T-cell (primary cell): Measurements from ENCODE around the gene USP7. TPM values are rescaled to one million over a fixed set of nuclear protein-coding genes. Genes with fewer than 3 reads are reported as not detected.

Experiments used
- ATAC-seq, 4 experiments: fragments of 200-7000 bp in 3 of 4; fragments of 150-1000 bp in 1 of 4; cut with Tn5 transposase; replicated peaks in 1 of 4; 1 replicate in 3 of 4; 2 replicates in 1 of 4; pipeline ENCODE4 v1.10.0; 2021; ENCODE audit warnings: moderate library complexity in 3 of 4, mild to moderate bottlenecking in 2 of 4, moderate number of reproducible peaks in 1 of 4
- CTCF ChIA-PET, 2 donors: fragments of 300-600 bp; sonication (Branson Sonifier 250); formaldehyde crosslinking; loops; one replicate each; lab custom pipeline; 2022; ENCODE audit warnings: antibody characterized with exemption in 2 of 2; lab: Charles Lee
- POLR2A ChIA-PET, 2 donors: fragments of 300-600 bp; sonication (Branson Sonifier 250); formaldehyde crosslinking; loops; one replicate each; lab custom pipeline; 2022; ENCODE audit warnings: antibody characterized with exemption in 2 of 2; lab: Charles Lee
- DNase-seq, 35 experiments: peaks; one replicate each; pipeline versions ENCODE4 v3.0.0 to v3.0.0-alpha.2; 2013 to 2023
- H3K27ac ChIP-seq: one replicate; pipeline ENCODE4 v1.5.1; 2013; ENCODE audit warnings: low read length
- H3K27me3 ChIP-seq, 2 experiments: replicated peaks in 1 of 2; 1 replicate in 1 of 2; 2 replicates in 1 of 2; pipeline versions ENCODE4 v1.6.1 to v1.7.0; 2013; ENCODE audit warnings: low read length in 1 of 2, mixed read lengths in 1 of 2; ENCODE audit not compliant: control insufficient read depth in 2 of 2, insufficient read depth in 2 of 2; ENCODE audit errors: extremely low read depth in 1 of 2
- H3K36me3 ChIP-seq, 2 donors: 1 replicate in 1 of 2; 2 replicates in 1 of 2; pipeline versions ENCODE4 v1.6.1 to v1.7.0; 2013; ENCODE audit warnings: low read length in 1 of 2; ENCODE audit not compliant: control insufficient read depth in 2 of 2, insufficient read depth in 1 of 2; ENCODE audit errors: extremely low read depth in 1 of 2
- H3K4me1 ChIP-seq, 2 experiments: 1 replicate in 1 of 2; 2 replicates in 1 of 2; pipeline versions ENCODE4 v1.6.1 to v1.7.0; 2013; ENCODE audit warnings: low read length in 2 of 2, mixed read lengths in 1 of 2; ENCODE audit not compliant: insufficient read depth in 2 of 2, control insufficient read depth in 1 of 2; ENCODE audit errors: extremely low read depth in 1 of 2
- H3K4me3 ChIP-seq, 2 donors: 1 replicate in 1 of 2; 2 replicates in 1 of 2; pipeline versions ENCODE4 v1.5.1 to v1.7.0; 2013; ENCODE audit warnings: mild to moderate bottlenecking in 2 of 2, low read length in 1 of 2, moderate library complexity in 1 of 2; ENCODE audit not compliant: control insufficient read depth in 1 of 2; ENCODE audit errors: extremely low read depth in 1 of 2
- H3K9me3 ChIP-seq: 2 replicates; pipeline ENCODE4 v1.7.0; 2013
- H3K27ac Mint-ChIP-seq, 2 donors: one replicate each; pipeline ENCODE4 v1.8.0; 2020 to 2021; ENCODE audit warnings: mild to moderate bottlenecking in 2 of 2, mixed read lengths in 2 of 2
- H3K27me3 Mint-ChIP-seq, 2 donors: one replicate each; pipeline ENCODE4 v1.8.0; 2021 to 2022; ENCODE audit warnings: mixed read lengths in 2 of 2
- H3K36me3 Mint-ChIP-seq: one replicate; pipeline ENCODE4 v1.8.0; 2021; ENCODE audit warnings: mixed read lengths
- H3K4me1 Mint-ChIP-seq, 3 donors: one replicate each; pipeline ENCODE4 v1.8.0; 2020 to 2022; ENCODE audit warnings: mixed read lengths in 3 of 3, mild to moderate bottlenecking in 1 of 3
- H3K4me3 Mint-ChIP-seq, 3 donors: one replicate each; pipeline ENCODE4 v1.8.0; 2020 to 2022; ENCODE audit warnings: mild to moderate bottlenecking in 3 of 3, mixed read lengths in 3 of 3, moderate library complexity in 3 of 3
- H3K9me3 Mint-ChIP-seq, 3 donors: one replicate each; pipeline ENCODE4 v1.8.0; 2020 to 2022; ENCODE audit warnings: mixed read lengths in 3 of 3
- WGBS: methylation state at CpG from one replicate; pipeline ENCODE4 v1.1.5; 2013; ENCODE audit warnings: missing lambda C conversion rate; ENCODE audit not compliant: insufficient coverage; 5-methylcytosine and 5-hydroxymethylcytosine counted together
- total RNA-seq, 35 experiments: library from RNA in 6 of 35; stranded (reverse) in 6 of 35; fragments of 120-200 nt in 1 of 35; gene quantifications; one replicate each; pipeline versions ENCODE4 v1.2.1 to v1.2.4 and lab custom pipeline; 2013 to 2026

USP7 gene
- total RNA-seq, 5 donors from 2014 or later (not counting 1 experiment from before 2014, with no cell fraction given) = 159 to 261 (median 169) TPM

GRCh38 chr16:8931859-8932258 is 31.8 kb downstream of the USP7 start:
- Histone ChIP-seq H3K27ac (no peak overlapping the region), H3K27me3 (no peaks in the 10 kb centered on the region), H3K9me3 (no peaks in the 10 kb centered on the region), H3K36me3 (peaks cover 10 to 29% of the 10 kb centered on the region in 2 donors), H3K4me3 (no peak overlapping the region), H3K4me1 (peaks cover 8 to 23% of the 10 kb centered on the region in 2 experiments)
- ChIA-PET CTCF (interaction anchor here in 1 of 2 donors (0.5 kb wide), 1 partner anchor 58 kb away, joined by 3 read pairs; no protein-coding TSS in a partner anchor), POLR2A (no interaction called here)
- no peaks in the 10 kb centered on the region for H3K27me3 Mint-ChIP-seq
- peaks cover 19% of the 10 kb centered on the region for H3K36me3 Mint-ChIP-seq
- no peaks in the 10 kb centered on the region for H3K9me3 Mint-ChIP-seq
- peak overlapping the region in 1 of 2 donors; percentile 47 for H3K27ac Mint-ChIP-seq
- peaks cover 61 to 81% (median 75%) of the 10 kb centered on the region in 3 donors for H3K4me1 Mint-ChIP-seq
- WGBS = 58% methylated on average over 3 of the region's 6 CpGs
- peak in 32 of 35 experiments; percentile 7 to 77 (median 50) for DNase-seq
- ATAC-seq = no peak
- peak overlapping the region in 1 of 3 donors; percentile 1 for H3K4me3 Mint-ChIP-seq

- Histone ChIP-seq H3K27me3 (no peaks in the 10 kb centered on the region), H3K27ac (no peak overlapping the region), H3K9me3 (no peaks in the 10 kb centered on the region), H3K4me3 (no peak overlapping the region), H3K36me3 (peaks cover 12 to 43% of the 10 kb centered on the region in 2 donors), H3K4me1 (peaks cover 0 to 7% of the 10 kb centered on the region in 2 experiments)
- POLR2A ChIA-PET = no interaction called here
- Mint-ChIP-seq H3K4me3 (no peak overlapping the region), H3K36me3 (peaks cover 31% of the 10 kb centered on the region), H3K27ac (no peak overlapping the region), H3K27me3 (no peaks in the 10 kb centered on the region), H3K9me3 (no peaks in the 10 kb centered on the region), H3K4me1 (peaks cover 40 to 67% (median 67%) of the 10 kb centered on the region in 3 donors)
- CTCF ChIA-PET = no interaction called here
- no peak for ATAC-seq
- no peak for DNase-seq
- 92% methylated on average over 12 of the region's 17 CpGs for WGBS
Measured at GRCh38 chr16:8929086-8929748, 34.5 kb downstream of the USP7 start.

- Mint-ChIP-seq H3K9me3 (no peaks in the 10 kb centered on the region), H3K27me3 (no peaks in the 10 kb centered on the region), H3K4me1 (peaks cover 41 to 66% (median 63%) of the 10 kb centered on the region in 3 donors), H3K4me3 (no peak overlapping the region), H3K36me3 (peaks cover 33% of the 10 kb centered on the region), H3K27ac (no peak overlapping the region)
- Histone ChIP-seq H3K4me3 (no peak overlapping the region), H3K36me3 (peaks cover 12 to 50% of the 10 kb centered on the region in 2 donors), H3K27me3 (no peaks in the 10 kb centered on the region), H3K27ac (no peak overlapping the region), H3K9me3 (no peaks in the 10 kb centered on the region), H3K4me1 (peaks cover 0 to 7% of the 10 kb centered on the region in 2 experiments)
- DNase-seq (no peak), ATAC-seq (no peak)
- 45% methylated on average over 5 of the region's 10 CpGs for WGBS
- ChIA-PET POLR2A (no interaction called here), CTCF (interaction anchor here in 1 of 2 donors (0.5 to 1.0 kb wide), 2 partner anchors 8 to 1400 kb away, joined by 3 to 6 read pairs; no protein-coding TSS in a partner anchor)
Measured at GRCh38 chr16:8928467-8928957, 35.2 kb downstream of the USP7 start.

GRCh38 chr16:8926827-8927226 is 36.9 kb downstream of the USP7 start:
- no peak overlapping the region for H3K27ac ChIP-seq
- CTCF ChIA-PET = no interaction called here
- POLR2A ChIA-PET = no interaction called here
- ATAC-seq (no peak), DNase-seq (no peak)
- no peak overlapping the region for H3K27ac Mint-ChIP-seq
- no peak overlapping the region for H3K4me3 Mint-ChIP-seq
- no peaks in the 10 kb centered on the region for H3K9me3 Mint-ChIP-seq
- peaks cover 33% of the 10 kb centered on the region for H3K36me3 Mint-ChIP-seq
- H3K4me1 Mint-ChIP-seq = peaks cover 32 to 56% (median 51%) of the 10 kb centered on the region in 3 donors
- H3K27me3 ChIP-seq = no peaks in the 10 kb centered on the region
- peaks cover 14 to 66% of the 10 kb centered on the region in 2 donors for H3K36me3 ChIP-seq
- no peaks in the 10 kb centered on the region for H3K27me3 Mint-ChIP-seq
- WGBS = 93% methylated on average over 7 of the region's 11 CpGs
- no peak overlapping the region for H3K4me3 ChIP-seq
- H3K4me1 ChIP-seq = peaks cover 0 to 5% of the 10 kb centered on the region in 2 experiments
- no peaks in the 10 kb centered on the region for H3K9me3 ChIP-seq

GRCh38 chr16:8925455-8925854 is 38.3 kb downstream of the USP7 start:
- H3K4me1 ChIP-seq = peaks cover 0 to 2% of the 10 kb centered on the region in 2 experiments
- ATAC-seq (no peak), DNase-seq (no peak)
- H3K4me3 ChIP-seq = no peak overlapping the region
- Mint-ChIP-seq H3K27ac (no peak overlapping the region), H3K27me3 (no peaks in the 10 kb centered on the region), H3K4me3 (no peak overlapping the region), H3K36me3 (peaks cover 42% of the 10 kb centered on the region), H3K4me1 (peaks cover 24 to 61% (median 52%) of the 10 kb centered on the region in 3 donors), H3K9me3 (no peaks in the 10 kb centered on the region)
- H3K27ac ChIP-seq = no peak overlapping the region
- peaks cover 22 to 80% of the 10 kb centered on the region in 2 donors for H3K36me3 ChIP-seq
- H3K9me3 ChIP-seq = no peaks in the 10 kb centered on the region
- no peaks in the 10 kb centered on the region for H3K27me3 ChIP-seq
- ChIA-PET POLR2A (no interaction called here), CTCF (interaction anchor here in 1 of 2 donors (0.6 to 0.8 kb wide), 3 partner anchors 10 to 84 kb away, joined by 3 to 8 read pairs (median 3); no protein-coding TSS in a partner anchor)
- WGBS = 92% methylated on average over 7 of the region's 7 CpGs

- Histone ChIP-seq H3K4me3 (no peak overlapping the region), H3K27me3 (no peaks in the 10 kb centered on the region), H3K9me3 (no peaks in the 10 kb centered on the region), H3K4me1 (peaks cover 0 to 10% of the 10 kb centered on the region in 2 experiments), H3K27ac (no peak overlapping the region), H3K36me3 (peaks cover 34 to 81% of the 10 kb centered on the region in 2 donors)
- ChIA-PET CTCF (no interaction called here), POLR2A (interaction anchor here in 1 of 2 donors (0.6 kb wide), 1 partner anchor 19 kb away, joined by 3 read pairs; no protein-coding TSS in a partner anchor)
- Mint-ChIP-seq H3K9me3 (no peaks in the 10 kb centered on the region), H3K27ac (peak overlapping the region; percentile 1 to 68), H3K27me3 (no peaks in the 10 kb centered on the region), H3K36me3 (peaks cover 41% of the 10 kb centered on the region), H3K4me3 (no peak overlapping the region), H3K4me1 (peaks cover 27 to 67% (median 56%) of the 10 kb centered on the region in 3 donors)
- DNase-seq (no peak), ATAC-seq (no peak)
- 64% methylated on average over 3 of the region's 4 CpGs for WGBS
Measured at GRCh38 chr16:8924214-8924613, 39.5 kb downstream of the USP7 start.
